Activated CD8-positive, alpha-beta memory T cell treated with anti-CD3 and anti-CD28 coated beads for 1 hour (primary cell): Measurements from ENCODE around the gene GZMM.

Experiments used
- DNase-seq, 2 donors: peaks; one replicate each; pipeline ENCODE4 v3.0.0-alpha.2; 2020; ENCODE audit warnings: low read depth in 1 of 2; ENCODE audit errors: extremely low read depth in 1 of 2

The GZMM gene

GRCh38 chr19:594265-594870 is 50.5 kb downstream of the GZMM start:
- no peak for DNase-seq

GRCh38 chr19:595326-596262 is 51.7 kb downstream of the GZMM start:
- no peak for DNase-seq

GRCh38 chr19:596263-596655 is 52.4 kb downstream of the GZMM start:
- DNase-seq: no peak

- DNase-seq: no peak
Measured at GRCh38 chr19:597406-598315, 53.8 kb downstream of the GZMM start.
